MM.1S (cell line): ENCODE results near the gene GPR32.
"Not testable (repeated sequence)": the region's sequence is repeated elsewhere in the genome, so short reads cannot be mapped to it uniquely, and the experiment has no call there.

Source experiments
- DNase-seq: peaks from one replicate; pipeline ENCODE4 v3.0.0-alpha.2; 2015
- H2AFZ ChIP-seq: fragments of 300-600 bp; sonication (generic); 2 replicates; pipeline ENCODE4 v1.6.0; 2016; ENCODE audit warnings: antibody characterized with exemption, low read length
- H3F3A ChIP-seq: fragments of 300-600 bp; sonication (generic); 2 replicates; pipeline ENCODE4 v1.6.1; 2016; ENCODE audit warnings: mild to moderate bottlenecking, antibody characterized with exemption, low read length, moderate library complexity, mixed read lengths; ENCODE audit not compliant: insufficient read depth
- H3K27ac ChIP-seq: fragments of 300-600 bp; sonication (generic); 2 replicates; pipeline ENCODE4 v1.5.1; 2016; ENCODE audit warnings: mild to moderate bottlenecking, low read length
- H3K27me3 ChIP-seq: fragments of 300-600 bp; sonication (generic); replicated peaks from 2 replicates; pipeline ENCODE4 v1.6.0; 2016; ENCODE audit warnings: low read length; ENCODE audit not compliant: insufficient read depth
- H3K36me3 ChIP-seq: fragments of 300-600 bp; sonication (generic); replicated peaks from 2 replicates; pipeline ENCODE4 v1.6.1; 2016; ENCODE audit warnings: mild to moderate bottlenecking, low read length, mixed read lengths; ENCODE audit not compliant: insufficient read depth
- H3K4me1 ChIP-seq: fragments of 300-600 bp; sonication (generic); 2 replicates; pipeline ENCODE4 v1.6.1; 2016; ENCODE audit warnings: low read length, mixed read lengths
- H3K4me2 ChIP-seq: fragments of 300-600 bp; sonication (generic); 2 replicates; pipeline ENCODE4 v1.6.0; 2016; ENCODE audit warnings: low read depth, low read length
- H3K4me3 ChIP-seq: fragments of 300-600 bp; sonication (generic); 2 replicates; pipeline ENCODE4 v1.5.1; 2016; ENCODE audit warnings: low read length, mixed read lengths
- H3K79me2 ChIP-seq: fragments of 300-600 bp; sonication (generic); 2 replicates; pipeline ENCODE4 v1.6.1; 2016; ENCODE audit warnings: mixed run types, low read length, mixed read lengths
- H3K9ac ChIP-seq: fragments of 300-600 bp; sonication (generic); 2 replicates; pipeline ENCODE4 v1.6.1; 2016; ENCODE audit warnings: low read length, mixed read lengths
- H3K9me2 ChIP-seq: fragments of 300-600 bp; sonication (generic); replicated peaks from 2 replicates; pipeline ENCODE4 v1.6.1; 2016; ENCODE audit warnings: mild to moderate bottlenecking, low read length, mixed read lengths; ENCODE audit not compliant: insufficient read depth
- H3K9me3 ChIP-seq: fragments of 300-600 bp; sonication (generic); replicated peaks from 2 replicates; pipeline ENCODE4 v1.6.1; 2016; ENCODE audit warnings: mild to moderate bottlenecking, low read length, mixed read lengths; ENCODE audit not compliant: insufficient read depth
- H4K20me1 ChIP-seq: fragments of 300-600 bp; sonication (generic); 2 replicates; pipeline ENCODE4 v1.6.1; 2016; ENCODE audit warnings: mild to moderate bottlenecking, low read length, moderate library complexity, mixed read lengths; ENCODE audit not compliant: insufficient read depth
- CTCF ChIP-seq: fragments of 300-600 bp; sonication (generic); IDR thresholded peaks from 2 replicates; pipeline ENCODE4 v1.5.1; 2016; ENCODE audit warnings: antibody characterized with exemption, low read length, mixed read lengths
- EZH2 ChIP-seq: fragments of 300-600 bp; sonication (generic); optimal IDR thresholded peaks from 2 replicates; pipeline ENCODE3; 2017; ENCODE audit warnings: low read depth, mild to moderate bottlenecking, antibody characterized with exemption, low read length, mixed read lengths
- EZH2phosphoT487 ChIP-seq: fragments of 300-600 bp; sonication (generic); IDR thresholded peaks from 2 replicates; pipeline ENCODE4 v1.6.1; 2018; ENCODE audit warnings: antibody characterized with exemption, low read length

GPR32 gene

DNA sequence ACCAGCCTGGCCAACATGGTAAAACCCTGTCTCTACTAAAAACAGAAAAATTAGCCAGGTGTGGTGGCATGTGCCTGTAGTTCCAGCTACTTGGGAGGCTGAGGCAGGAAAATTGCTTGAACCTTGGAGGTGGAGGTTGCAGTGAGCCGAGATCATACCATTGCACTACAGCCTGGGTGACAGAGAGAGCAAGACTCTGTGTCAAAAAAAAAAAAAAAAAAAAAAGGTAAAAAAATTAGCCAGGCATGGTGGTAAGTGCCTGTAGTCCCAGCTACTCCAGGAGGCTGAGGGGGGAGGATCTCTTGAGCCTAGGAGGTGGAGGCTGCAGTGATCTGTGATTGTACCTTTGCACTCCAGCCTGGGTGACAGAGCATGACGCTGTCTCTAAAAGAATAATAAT is at the start of gene GPR32:
TSS of gene GPR32 (plus strand) at position 301 of the 400 bp plus-strand sequence. CDS start 137 bp downstream, outside the sequence.
- not testable (repeated sequence) for H3F3A ChIP-seq, H3K4me3 ChIP-seq, DNase-seq, H3K79me2 ChIP-seq, H3K27ac ChIP-seq, H3K4me2 ChIP-seq, H3K36me3 ChIP-seq, H3K9me2 ChIP-seq, H3K9me3 ChIP-seq, H3K9ac ChIP-seq, H3K4me1 ChIP-seq, H4K20me1 ChIP-seq, H2AFZ ChIP-seq
- peaks cover 77% of the 10 kb centered on the region for H3K27me3 ChIP-seq

- Histone ChIP-seq H3K36me3 (no peaks in the 10 kb centered on the region), H3K4me2 (no peak overlapping the region), H3K9ac (no peak overlapping the region), H3K27ac (no peak overlapping the region), H3K9me2 (no peaks in the 10 kb centered on the region), H3K4me3 (no peak overlapping the region), H3F3A (no peaks in the 10 kb centered on the region), H3K27me3 (peaks cover 34% of the 10 kb centered on the region), H3K4me1 (no peaks in the 10 kb centered on the region), H3K79me2 (no peaks in the 10 kb centered on the region), H3K9me3 (no peaks in the 10 kb centered on the region), H2AFZ (no peak overlapping the region), H4K20me1 (no peaks in the 10 kb centered on the region)
- DNase-seq: no peak
- no peak for TF ChIP-seq CTCF
- TF ChIP-seq EZH2phosphoT487: no peak
- TF ChIP-seq EZH2: no peak
Observed at GRCh38 chr19:50720921-50721381, 49.3 kb upstream of the GPR32 start.

GRCh38 chr19:50721441-50722137 is 48.7 kb upstream of the GPR32 start:
- Histone ChIP-seq H3K79me2 (no peaks in the 10 kb centered on the region), H3K9ac (no peak overlapping the region), H3K4me3 (no peak overlapping the region), H3K27ac (no peak overlapping the region), H3K9me2 (no peaks in the 10 kb centered on the region), H3K4me1 (no peaks in the 10 kb centered on the region), H3K4me2 (no peak overlapping the region), H3K36me3 (no peaks in the 10 kb centered on the region), H4K20me1 (no peaks in the 10 kb centered on the region), H3K9me3 (no peaks in the 10 kb centered on the region), H3F3A (no peaks in the 10 kb centered on the region), H3K27me3 (peaks cover 27% of the 10 kb centered on the region), H2AFZ (no peak overlapping the region)
- no peak for DNase-seq
- no peak for TF ChIP-seq EZH2phosphoT487
- no peak for TF ChIP-seq CTCF
- no peak for TF ChIP-seq EZH2
